Tongue (tissue), 2 donors: ENCODE results near the gene PLOD2. TPM values are rescaled to one million over a fixed set of nuclear protein-coding genes. Genes with fewer than 3 reads are reported as not detected.

Experiments used
- DNase-seq: peaks from one replicate; pipeline ENCODE4 v3.0.0-alpha.2; 2015
- total RNA-seq: library from RNA; depleted of rRNA; stranded (reverse); fragments of >200 nt; gene quantifications from one replicate; pipeline ENCODE4 v1.2.3, GENCODE V29; 2014

Gene PLOD2
- total RNA-seq, 1 donor from 2014 or later, result 27.7 TPM

GRCh38 chr3:146165877-146166276 is 4.9 kb upstream of the PLOD2 start:
- DNase-seq, result no peak

DNA sequence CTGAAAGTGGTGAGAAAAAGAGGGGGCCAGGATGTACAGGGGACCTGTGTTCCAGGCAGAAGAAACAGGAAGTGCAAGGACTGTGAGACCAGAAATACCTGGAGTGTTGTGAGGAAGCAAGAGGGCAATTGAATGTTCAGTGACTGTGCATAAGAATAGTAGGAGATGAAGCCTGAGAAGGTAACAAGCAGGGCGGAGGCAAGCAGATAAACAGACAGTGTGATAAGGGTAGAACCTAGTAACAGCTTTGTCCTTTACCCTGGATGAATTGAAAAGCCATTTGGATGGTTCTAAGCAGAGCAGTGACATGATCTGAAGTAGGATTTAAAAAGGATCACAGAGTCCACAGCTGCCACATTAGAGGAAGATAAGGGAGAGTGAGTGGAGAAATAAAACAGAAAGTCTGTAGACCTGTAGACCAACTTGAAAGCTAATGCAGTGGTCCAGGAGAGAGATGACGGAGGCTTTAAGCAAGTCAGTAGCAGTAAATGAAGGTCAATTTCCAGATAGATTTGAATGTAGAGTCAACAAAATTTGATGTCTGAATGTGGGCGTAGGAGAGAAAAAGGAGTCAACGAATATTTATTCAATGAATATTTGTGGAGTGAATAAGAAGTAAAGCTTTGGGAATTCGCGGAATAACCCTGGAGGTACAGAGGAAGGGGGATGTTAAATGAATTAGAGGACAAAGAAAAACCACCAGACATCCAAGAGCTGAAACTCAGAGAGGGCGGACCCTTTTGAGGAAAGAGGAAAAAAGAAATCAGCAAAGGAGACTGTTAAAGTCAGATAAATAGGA is 4.2 kb upstream of the PLOD2 start:
- no peak for DNase-seq

- no peak for DNase-seq
Observed at GRCh38 chr3:146164506-146164905, 3.5 kb upstream of the PLOD2 start.

- no peak for DNase-seq
Observed at GRCh38 chr3:146164071-146164470, 3.1 kb upstream of the PLOD2 start.

- DNase-seq, result no peak
Observed at GRCh38 chr3:146163584-146163983, 2.6 kb upstream of the PLOD2 start.

DNA sequence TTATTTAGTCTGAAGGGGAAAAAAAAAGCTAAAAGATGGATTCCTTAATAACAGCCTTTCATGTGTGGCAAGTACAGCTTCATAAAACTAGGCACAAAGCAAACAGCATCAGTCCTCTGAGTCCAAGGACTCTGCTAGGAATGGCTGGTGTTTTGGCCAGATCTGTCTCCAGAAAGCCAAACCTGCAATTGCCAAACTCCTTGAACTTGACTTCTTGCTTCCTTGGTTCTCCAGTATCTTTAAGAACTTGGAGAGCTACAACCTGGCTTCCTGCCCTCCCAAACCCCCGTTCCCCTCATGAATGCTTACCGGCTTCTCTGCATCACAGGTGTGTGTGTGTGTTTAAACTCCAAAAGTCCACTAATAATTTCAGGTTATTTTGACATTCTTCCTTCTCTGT is 1.6 kb upstream of the PLOD2 start:
- DNase-seq, result no peak

- DNase-seq, result peak; percentile 72
Observed at GRCh38 chr3:146161663-146162002, 649 bp upstream of the PLOD2 start.

- peak; percentile 85 for DNase-seq
Observed at GRCh38 chr3:146160321-146160963, 542 bp downstream of the PLOD2 start.

GRCh38 chr3:146159616-146160320 is 1.2 kb downstream of the PLOD2 start:
- DNase-seq, result peak; percentile 42

- DNase-seq, result no peak
Observed at GRCh38 chr3:146159037-146159436, 1.9 kb downstream of the PLOD2 start.

DNA sequence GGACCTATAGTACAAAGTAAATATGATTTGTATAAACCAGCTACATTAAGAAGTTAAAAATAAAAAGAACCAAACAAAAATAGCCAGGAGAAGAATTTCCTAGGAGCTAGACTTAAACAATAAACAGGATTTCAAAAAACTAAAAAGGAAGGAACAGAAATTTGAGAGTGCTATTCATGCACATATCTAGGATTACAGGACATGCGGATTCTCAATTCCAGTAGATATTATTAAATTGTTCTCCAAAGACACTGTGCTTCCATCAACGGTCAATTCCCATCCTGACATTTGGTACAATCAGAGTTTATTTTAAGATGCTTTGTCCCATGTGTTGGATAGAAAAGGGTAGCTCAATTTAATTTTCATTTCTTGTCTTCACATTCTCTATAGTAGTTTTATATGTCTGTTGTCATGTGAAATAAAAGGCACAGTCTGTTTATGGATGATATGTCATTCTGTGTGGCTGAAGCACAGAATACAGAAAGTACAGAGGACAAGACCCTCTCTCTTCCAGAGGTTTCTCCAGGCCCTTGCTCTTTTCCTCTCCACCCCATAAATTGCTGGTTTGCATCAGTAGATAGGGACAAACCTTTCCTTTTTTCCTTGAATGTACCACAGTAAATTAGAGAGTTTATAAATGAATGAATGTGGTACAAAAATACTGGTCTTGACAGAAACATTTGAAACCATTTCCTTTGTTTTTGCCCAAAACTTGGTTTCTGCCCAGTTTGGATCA is 3.5 kb downstream of the PLOD2 start:
- no peak for DNase-seq

- no peak for DNase-seq
Observed at GRCh38 chr3:146156666-146157314, 4.2 kb downstream of the PLOD2 start.

GRCh38 chr3:146156095-146156494 is 4.9 kb downstream of the PLOD2 start:
- DNase-seq, result peak; percentile 40

GRCh38 chr3:146154995-146155394 is 6.0 kb downstream of the PLOD2 start:
- no peak for DNase-seq

DNA sequence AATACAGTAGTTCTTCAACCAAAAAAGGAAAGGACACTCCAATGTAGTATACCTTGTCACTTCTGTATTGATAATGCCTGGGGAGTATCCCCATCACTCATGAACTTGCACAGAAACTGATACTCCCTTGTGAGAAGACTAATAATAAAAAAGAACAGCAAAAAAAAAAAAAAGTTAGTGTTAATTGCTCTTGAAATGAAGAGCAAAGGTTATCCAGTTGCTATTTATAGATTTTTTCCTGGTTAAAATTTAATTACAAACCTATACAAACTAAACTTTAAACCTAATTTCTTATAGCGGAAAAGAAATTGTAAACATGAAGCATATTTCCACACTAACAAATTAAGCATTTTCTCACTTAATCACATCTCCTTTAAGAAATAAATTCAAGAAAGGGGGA is 6.7 kb downstream of the PLOD2 start:
- no peak for DNase-seq

DNA sequence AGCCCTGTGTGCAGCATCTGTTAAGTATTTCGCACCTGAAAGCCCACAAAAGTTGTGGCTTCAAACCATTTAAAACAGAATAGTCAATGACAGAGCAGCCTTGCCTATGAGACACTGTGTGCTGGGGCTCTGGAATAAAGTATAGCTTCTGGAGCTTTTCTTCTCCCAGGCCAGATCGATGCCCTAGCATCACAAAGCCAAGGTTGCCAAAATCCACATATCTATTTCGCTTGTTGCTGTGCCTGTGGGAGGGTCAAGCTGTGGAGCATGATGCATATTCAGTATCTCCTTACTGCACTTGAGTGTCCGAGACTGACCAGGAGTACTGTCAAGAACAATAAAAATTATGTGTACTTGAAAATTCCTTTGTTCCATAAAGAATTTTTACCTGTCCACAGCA is 7.6 kb downstream of the PLOD2 start:
- no peak for DNase-seq

DNA sequence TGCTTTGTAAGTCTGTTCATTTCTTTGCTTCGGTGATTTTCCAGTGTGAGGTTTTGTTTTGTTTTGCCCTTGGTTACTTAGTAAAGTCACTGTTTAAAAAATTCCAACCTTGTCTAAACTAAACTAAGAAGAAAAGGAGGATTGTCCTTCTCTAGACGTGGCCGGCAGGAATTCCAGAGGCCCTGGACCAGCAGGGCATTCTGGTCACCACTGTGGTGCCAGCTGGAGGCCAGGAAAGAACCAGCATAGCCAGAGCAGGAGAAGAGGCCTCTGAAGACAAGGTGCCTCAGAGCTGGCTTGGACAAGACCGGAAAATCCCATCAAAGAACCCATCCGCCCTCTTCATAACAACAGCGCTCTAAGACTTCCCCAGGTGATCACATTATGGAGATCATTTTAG is 8.2 kb downstream of the PLOD2 start:
- no peak for DNase-seq

DNA sequence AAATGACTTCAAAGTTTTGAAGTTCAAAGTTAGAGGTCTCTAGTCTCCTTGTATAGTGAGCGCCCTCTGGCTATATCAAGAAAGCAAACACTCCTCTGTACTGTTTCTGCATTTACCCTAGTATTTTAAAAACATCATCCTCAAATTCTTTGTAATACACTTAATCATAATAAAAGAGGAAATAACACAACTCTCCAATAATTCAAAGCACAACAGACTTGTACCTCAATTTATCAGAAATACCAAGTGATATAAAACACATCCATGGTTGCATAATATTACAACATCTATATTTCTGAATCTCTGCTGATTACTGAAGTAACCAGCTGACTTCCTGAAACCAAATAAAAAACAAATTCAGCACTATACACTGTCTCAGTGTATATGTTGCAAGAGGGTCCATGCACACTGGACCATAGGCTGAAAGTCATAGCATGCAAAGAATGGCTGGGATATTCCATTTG is 12.5 kb downstream of the PLOD2 start:
- no peak for DNase-seq

- DNase-seq, result no peak
Observed at GRCh38 chr3:146145642-146146041, 15.3 kb downstream of the PLOD2 start.

GRCh38 chr3:146142757-146143156 is 18.2 kb downstream of the PLOD2 start:
- peak; percentile 65 for DNase-seq

GRCh38 chr3:146139586-146140110 is 21.3 kb downstream of the PLOD2 start:
- no peak for DNase-seq

DNA sequence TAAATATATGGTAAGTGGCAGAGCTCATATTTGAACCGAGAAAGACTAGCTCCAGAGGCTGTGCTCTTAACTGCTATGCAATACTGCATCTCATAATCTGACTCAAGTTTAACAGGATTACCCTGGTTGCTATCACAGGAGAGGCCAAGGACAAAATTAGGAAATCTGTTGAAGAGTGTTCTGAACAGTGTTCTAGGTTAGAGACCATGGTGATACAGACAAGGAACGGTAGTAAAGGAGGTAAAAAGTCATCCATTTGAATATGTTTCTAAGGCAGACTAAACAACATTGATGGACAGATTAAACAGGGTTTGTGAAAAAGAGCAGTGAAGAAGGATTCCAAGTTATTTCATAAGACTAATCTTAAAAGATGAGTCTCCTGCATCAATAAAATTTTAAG is 22.1 kb downstream of the PLOD2 start:
- DNase-seq, result no peak
